Right renal pelvis (tissue), 4 donors: ENCODE data around the gene PUM1. TPM values are rescaled to one million over a fixed set of nuclear protein-coding genes. Genes with fewer than 3 reads are reported as not detected.

Experiments
- DNase-seq, 4 donors: peaks; one replicate each; pipeline ENCODE4 v3.0.0-alpha.2; 2013; ENCODE audit warnings: low read depth in 4 of 4, low spot score in 3 of 4, missing footprints in 1 of 4
- polyA plus RNA-seq, 4 donors: library from polyadenylated mRNA; unstranded; fragments of 120-200 nt; gene quantifications; one replicate each; pipeline ENCODE4 v1.2.1, GENCODE V29; 2013; ENCODE audit not compliant: insufficient read length in 4 of 4

The PUM1 gene
- polyA plus RNA-seq, 4 donors, result 103 to 128 (median 120) TPM

DNA sequence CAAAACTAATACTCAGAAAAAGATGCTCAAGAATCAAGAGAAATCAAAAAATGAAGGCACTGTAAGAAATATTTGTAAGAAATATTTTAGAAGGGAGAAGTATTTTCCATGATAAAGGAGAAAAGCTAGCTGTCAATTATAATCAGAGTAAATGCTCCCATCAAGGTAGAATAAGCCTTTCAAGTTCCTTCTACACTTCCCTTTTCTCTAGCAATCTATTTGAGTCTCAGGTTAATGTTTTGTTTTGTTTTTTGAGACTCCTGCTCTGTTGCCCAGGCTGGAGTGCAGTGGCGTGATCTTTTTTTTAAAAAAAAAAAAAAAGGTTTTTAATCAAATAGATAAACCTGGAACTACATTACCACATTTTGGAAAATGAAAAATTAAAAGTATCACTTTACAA is 33.3 kb downstream of the PUM1 start:
- DNase-seq, result no peak

DNA sequence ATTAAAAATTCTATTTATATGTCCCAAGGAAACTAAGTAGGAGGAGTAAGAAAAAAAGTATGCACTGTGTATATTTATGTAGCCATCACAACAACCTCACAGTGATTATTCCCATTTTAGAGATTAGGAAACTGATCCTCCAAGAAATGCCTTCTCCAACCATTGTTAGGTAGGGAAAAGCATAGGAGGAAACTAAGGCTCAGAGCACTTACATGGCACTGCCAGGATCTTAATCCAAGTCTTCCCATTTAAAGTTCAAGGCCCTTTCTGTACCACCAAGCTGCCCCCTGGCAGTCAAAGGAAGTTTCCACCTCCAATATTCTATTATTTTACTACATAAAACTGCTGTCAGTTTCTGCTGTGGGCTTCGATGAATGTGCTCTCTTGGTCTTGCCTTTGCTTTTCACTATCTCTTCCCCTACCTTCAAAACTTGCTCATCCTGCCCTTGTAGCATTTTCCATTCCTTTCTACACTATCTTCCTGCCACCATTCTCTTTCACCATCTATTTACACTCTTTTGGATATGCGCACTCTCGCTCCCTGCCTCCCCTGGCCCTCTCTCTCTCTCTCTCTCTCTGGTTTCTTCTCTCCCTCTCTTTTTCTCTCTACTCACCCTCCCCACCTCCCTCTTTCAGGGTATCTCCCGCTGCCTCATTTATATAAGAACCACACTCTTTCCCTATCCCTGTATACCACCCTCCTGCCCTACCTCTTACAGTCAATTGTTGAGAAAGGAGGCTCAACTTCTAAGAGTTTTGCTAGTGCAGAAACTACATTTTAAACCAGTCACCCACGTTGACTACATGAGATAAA is 34.0 kb downstream of the PUM1 start:
- no peak for DNase-seq

GRCh38 chr1:31029026-31029425 is 36.5 kb downstream of the PUM1 start:
- no peak for DNase-seq

- DNase-seq, result no peak
Observed at GRCh38 chr1:31027693-31028526, 37.6 kb downstream of the PUM1 start.

DNA sequence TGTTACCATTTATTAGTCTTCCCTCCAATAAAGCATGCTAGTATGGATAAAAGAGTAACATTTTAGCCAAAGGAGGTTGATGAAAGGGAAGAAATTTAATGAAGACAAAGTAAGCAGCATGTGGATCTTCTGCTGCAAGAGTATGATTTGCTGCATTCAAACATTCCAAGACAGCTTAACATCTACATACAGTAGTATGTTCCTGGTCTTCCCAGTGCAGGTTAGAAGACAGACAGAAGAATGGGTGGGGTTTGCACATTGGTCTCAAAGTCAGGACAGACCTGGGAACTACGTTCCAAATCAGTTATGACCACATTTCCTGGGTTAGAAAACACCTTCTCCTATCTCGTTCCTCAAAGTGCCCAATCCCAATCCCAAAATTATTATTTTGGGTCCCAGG is 43.3 kb downstream of the PUM1 start:
- no peak for DNase-seq

GRCh38 chr1:31020007-31020790 is 45.3 kb downstream of the PUM1 start:
- DNase-seq, result no peak

- no peak for DNase-seq
Observed at GRCh38 chr1:31019401-31019800, 46.1 kb downstream of the PUM1 start.

DNA sequence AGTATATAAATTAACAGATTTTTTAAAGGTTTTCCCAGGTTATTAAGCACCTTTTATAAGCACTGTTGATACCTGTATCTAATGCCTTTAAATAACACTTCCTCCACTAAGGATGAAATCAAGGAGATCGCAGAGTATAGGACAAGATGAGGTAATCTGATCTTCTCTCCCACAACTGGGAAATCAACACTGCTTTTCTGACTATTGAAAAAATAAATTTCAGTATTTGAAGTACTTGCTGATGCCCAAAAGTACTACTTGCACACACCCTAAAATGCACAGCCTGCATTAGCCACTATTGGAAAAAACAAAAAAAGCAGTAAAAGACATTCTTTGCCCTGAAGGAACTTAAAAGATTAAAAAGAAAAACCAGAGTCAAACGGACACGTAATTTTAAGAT is 48.6 kb downstream of the PUM1 start:
- DNase-seq, result no peak

- DNase-seq, result no peak
Observed at GRCh38 chr1:31013187-31013864, 52.2 kb downstream of the PUM1 start.

DNA sequence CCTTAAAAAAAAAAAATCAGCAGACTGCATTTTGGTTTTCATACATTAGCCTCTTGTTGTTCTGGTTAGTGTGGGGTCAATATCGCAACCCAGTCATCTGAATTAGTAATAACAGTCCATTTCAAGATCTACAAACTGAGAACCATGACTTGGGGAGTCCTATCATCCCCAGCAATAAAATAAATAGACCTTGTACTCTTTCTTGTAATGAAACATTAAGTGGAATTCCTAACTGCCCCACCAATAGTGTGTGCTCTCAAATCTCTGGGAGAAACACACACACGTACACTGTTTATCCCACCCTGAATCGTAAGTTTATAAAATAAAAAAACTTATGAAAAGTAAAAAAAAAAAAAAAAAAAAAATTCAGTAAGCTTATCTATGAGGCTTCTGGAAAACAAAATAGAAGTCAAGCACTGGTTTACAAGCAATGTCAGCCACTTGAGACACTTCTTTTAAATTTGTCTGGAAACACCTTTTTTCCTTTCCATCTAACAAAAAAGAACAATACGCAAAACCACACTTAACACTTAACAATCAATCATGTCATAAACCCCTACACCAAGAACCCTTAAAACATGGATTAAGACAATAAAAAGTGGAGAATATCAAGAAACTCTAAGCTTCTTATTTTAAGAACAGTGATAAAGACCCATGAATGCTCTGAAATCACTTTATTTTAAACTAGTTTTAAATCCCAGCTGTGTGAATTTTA is 53.1 kb downstream of the PUM1 start:
- no peak for DNase-seq

- no peak for DNase-seq
Observed at GRCh38 chr1:31011719-31012118, 53.8 kb downstream of the PUM1 start.

DNA sequence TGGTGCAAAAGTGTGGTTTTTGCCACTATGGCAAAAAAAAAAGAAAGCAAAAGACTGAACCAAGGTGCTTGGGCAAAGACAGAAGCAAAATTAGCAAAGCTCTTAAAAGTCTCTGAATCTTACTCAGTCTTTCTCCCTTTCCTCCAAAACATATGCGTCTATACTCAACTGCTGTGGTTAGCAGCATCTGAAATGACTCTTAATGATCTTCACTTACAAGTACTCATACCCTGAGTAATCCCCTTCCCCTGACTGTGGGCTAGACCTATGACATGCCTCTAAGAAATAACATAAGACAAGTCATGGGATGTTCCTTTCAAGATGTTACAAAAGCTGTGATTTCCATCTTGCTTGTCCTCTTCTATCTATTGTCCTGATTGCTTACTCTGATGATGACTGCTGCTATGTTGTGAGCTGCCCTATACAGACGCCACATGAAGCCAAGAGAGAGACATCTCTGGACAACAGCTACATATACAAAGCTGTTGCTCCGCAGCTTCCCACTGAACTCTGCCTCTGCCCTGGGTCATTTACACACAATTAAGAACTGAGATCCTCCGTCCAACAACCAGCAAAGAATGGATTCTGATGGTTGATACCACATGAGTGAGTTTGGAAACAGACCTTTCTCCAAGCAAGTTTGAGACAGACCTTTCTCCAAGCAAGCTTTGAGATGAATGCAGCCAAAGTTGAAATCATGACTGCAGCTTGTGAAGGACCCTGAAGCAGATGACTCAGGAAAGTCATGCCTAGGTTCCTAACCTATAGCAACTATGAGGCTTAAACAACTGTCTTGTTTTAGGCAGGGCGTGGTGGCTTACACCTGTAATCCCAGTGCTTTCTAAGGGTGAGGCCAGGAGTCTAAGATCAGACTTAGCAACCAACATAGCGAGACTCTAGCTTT is 55.2 kb downstream of the PUM1 start:
- DNase-seq, result no peak

GRCh38 chr1:31007462-31007991 is 58.0 kb downstream of the PUM1 start:
- DNase-seq, result peak in 3 of 4 donors; percentile 15 to 42 (median 22)

GRCh38 chr1:31006747-31007146 is 58.8 kb downstream of the PUM1 start:
- no peak for DNase-seq

DNA sequence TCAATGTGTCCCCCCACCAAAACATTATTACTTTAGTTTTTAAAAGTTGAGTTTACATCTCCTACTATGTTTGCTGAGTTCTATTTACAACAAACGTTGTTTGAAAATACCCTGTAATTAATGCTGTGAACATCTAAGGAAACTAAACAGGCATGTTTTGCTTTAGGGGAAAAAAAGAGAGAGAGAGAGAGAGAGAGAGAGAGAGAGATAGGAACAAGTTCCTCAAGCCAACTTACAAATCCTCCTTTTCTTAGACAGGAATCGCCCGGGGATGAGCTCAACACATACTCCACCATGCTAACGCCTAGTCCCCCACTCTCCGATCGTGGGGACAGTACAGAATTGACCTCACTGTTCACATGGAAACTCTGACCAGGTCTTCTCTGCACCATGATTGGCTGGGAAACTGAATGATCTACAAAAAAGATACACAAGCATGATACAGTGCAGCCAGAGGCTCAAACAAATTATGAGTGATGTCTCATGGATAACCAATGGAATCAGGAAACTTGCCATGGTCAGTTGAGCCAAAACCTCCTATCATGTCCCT is 59.8 kb downstream of the PUM1 start:
- no peak for DNase-seq

DNA sequence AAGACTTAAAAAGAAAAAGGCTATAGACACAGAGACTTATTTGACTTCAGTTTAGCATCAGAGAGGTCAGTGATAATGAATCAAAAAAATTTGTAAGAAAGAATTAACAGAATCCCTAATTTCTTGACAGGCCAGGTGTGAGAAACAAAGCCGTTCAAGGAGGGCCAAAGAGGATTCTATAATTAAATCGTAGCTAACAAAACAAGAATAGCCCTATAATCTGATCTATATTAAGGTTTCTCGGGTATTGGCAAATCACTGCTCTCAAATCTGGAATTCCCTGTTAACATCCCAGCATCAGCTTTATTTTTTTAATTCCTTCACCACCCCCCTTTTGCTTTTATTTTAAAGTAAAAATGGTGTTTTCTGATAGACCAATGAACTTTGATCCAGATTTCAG is 60.3 kb downstream of the PUM1 start:
- no peak for DNase-seq

GRCh38 chr1:31004231-31004621 is 61.3 kb downstream of the PUM1 start:
- no peak for DNase-seq

DNA sequence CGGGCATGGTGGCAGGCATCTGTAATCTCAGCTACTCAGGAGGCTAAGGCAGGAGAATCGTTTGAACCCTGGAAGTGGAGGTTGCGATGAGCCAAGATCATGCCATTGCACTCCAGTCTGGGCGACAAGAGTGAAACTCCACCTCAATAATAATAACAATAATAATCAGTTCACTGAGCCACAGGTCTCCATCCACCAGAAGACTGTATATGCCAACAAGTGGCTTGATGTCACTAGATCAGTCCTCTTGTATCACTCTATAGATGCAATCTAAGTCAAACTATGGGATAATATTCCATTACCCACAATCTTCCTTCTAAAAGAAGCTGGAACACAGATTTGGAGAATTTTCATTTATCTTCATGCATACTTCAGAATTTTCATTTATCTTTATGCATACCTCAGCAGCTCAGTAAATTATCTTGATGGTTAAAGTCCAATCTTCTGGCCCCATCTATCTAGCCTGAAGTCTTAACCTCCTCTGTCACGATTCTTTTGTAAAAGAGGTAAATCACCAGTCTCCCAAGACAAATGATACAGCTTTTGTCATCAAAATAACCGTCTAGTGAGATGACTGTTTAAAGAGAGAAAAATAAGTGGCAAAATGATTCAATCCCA is 61.8 kb downstream of the PUM1 start:
- DNase-seq, result no peak
